Measurements from ENCODE around the gene TEK.

DNA sequence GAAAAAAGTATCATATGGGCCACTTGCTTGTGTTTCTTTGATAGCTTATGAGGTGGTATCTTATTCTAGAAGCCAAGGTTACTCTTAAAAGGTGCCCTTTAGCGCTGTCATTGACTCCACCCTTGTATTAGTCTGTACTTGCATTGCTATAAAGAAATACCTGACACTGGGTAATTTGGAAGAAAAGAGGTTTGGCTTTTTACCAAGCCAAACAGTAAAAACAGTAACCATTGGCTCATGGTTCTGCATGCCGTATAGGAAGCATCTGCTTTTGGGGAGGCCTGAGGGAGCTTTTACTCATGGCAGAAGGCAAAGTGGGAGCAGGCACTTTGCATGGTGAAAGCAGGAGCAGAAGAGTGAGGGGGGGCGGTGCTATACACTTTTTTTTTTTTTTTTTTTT lies 87.4 kb downstream of the TEK start:
- TF ChIP-seq, protein P1, sequence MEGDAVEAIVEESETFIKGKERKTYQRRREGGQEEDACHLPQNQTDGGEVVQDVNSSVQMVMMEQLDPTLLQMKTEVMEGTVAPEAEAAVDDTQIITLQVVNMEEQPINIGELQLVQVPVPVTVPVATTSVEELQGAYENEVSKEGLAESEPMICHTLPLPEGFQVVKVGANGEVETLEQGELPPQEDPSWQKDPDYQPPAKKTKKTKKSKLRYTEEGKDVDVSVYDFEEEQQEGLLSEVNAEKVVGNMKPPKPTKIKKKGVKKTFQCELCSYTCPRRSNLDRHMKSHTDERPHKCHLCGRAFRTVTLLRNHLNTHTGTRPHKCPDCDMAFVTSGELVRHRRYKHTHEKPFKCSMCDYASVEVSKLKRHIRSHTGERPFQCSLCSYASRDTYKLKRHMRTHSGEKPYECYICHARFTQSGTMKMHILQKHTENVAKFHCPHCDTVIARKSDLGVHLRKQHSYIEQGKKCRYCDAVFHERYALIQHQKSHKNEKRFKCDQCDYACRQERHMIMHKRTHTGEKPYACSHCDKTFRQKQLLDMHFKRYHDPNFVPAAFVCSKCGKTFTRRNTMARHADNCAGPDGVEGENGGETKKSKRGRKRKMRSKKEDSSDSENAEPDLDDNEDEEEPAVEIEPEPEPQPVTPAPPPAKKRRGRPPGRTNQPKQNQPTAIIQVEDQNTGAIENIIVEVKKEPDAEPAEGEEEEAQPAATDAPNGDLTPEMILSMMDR (IDR thresholded peaks at IDR 0.05): no peak
- TF ChIP-seq POLR2AphosphoS5 (IDR thresholded peaks at IDR 0.05) (no peak), POLR2A (IDR thresholded peaks at IDR 0.05) (no peak)

Data from stomach (tissue), 4 donors.